ENCODE data around the gene LIX1L. TPM values are rescaled to one million over a fixed set of nuclear protein-coding genes. Genes with fewer than 3 reads are reported as not detected.

LIX1L gene
- total and polyA plus RNA-seq, 2 donors (not counting 3 experiments of a cell fraction or from before 2014, with no cell fraction given): 54.9 to 56.4 TPM

GRCh38 chr1:145982010-145982723 lies 24.4 kb upstream of the LIX1L start:
- no peaks in the 10 kb centered on the region for H3K27me3 ChIP-seq (ENCODE audit: control insufficient read depth in 2 of 2, insufficient read depth in 2 of 2, low read length in 2 of 2)
- no peaks in the 10 kb centered on the region for H3K9me3 ChIP-seq (replicated peaks; ENCODE audit: control insufficient read depth, insufficient read depth, low read length)
- H3K79me2 ChIP-seq (ENCODE audit: control insufficient read depth, insufficient read depth, low read length): no peaks in the 10 kb centered on the region
- ChIA-PET POLR2A (no interaction called here), CTCF (interaction anchor here (1.1 to 20.0 kb wide), 4 partner anchors 11 to 90 kb away, joined by 3 to 496 read pairs (median 46); partner anchors contain the start of genes ANKRD34A, POLR3GL and TXNIP)
- no peak overlapping the region for H3K4me3 ChIP-seq (replicated peaks in 1 of 3; ENCODE audit: insufficient read depth in 1 of 3, low read depth in 1 of 3, low read length in 3 of 3)
- H3K36me3 ChIP-seq (ENCODE audit: control insufficient read depth in 2 of 2, extremely low read depth in 1 of 2, insufficient read depth in 2 of 2, low read length in 2 of 2): no peaks in the 10 kb centered on the region
- no peak overlapping the region for H3K27ac ChIP-seq (ENCODE audit: insufficient read depth, low read depth, low read length)
- no TSS peak for BruUV-seq (replicated peaks)
- dilution Hi-C loops (cut with MboI; ENCODE audit: extremely low pct_ligation_motif_present, low sequenced_read_pairs): no loop called here
- no peaks in the 10 kb centered on the region for H3K9me1 ChIP-seq (replicated peaks; ENCODE audit: control insufficient read depth, extremely low read depth, insufficient read depth, low read length)
- H3K4me2 ChIP-seq (ENCODE audit: insufficient read depth, low read length): no peak overlapping the region
- H4K20me1 ChIP-seq (replicated peaks; ENCODE audit: control insufficient read depth, extremely low read depth, insufficient read depth, low read length): no peaks in the 10 kb centered on the region
- intact Hi-C loops (cut with micrococcal nuclease): no loop called here
- peaks cover 44% of the 10 kb centered on the region for H3K4me1 ChIP-seq (ENCODE audit: control insufficient read depth, extremely low read depth, insufficient read depth, low read length)
- DNase-seq (ENCODE audit: low read depth, low spot score) (peak; percentile 66), FAIRE-seq (no peak)
- no peak overlapping the region for H2AFZ ChIP-seq (ENCODE audit: low read depth, low read length)
- no peak for TF ChIP-seq GATA2 (IDR thresholded peaks at IDR 0.05; ENCODE audit: insufficient read depth, insufficient read length, low read depth, low read length)
- TF ChIP-seq EZH2 (IDR thresholded peaks at IDR 0.05; ENCODE audit: borderline replicate concordance, low read depth, low read length, severe bottlenecking): no peak
- no peak for TF ChIP-seq MYC (IDR thresholded peaks at IDR 0.05; ENCODE audit: low read depth, low read length)
- no peak for TF ChIP-seq JUN (IDR thresholded peaks at IDR 0.05; ENCODE audit: borderline replicate concordance, insufficient read depth, insufficient read length, low read depth)
- no peak for TF ChIP-seq POLR2A (IDR thresholded peaks at IDR 0.05; ENCODE audit: low read depth, low read length)
- TF ChIP-seq POLR2AphosphoS5 (IDR thresholded peaks at IDR 0.05; ENCODE audit: insufficient read depth, low read depth, low read length): no peak
- TF ChIP-seq, protein P1, sequence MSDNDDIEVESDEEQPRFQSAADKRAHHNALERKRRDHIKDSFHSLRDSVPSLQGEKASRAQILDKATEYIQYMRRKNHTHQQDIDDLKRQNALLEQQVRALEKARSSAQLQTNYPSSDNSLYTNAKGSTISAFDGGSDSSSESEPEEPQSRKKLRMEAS (IDR thresholded peaks at IDR 0.05; ENCODE audit: insufficient read depth, insufficient read length): no peak
- no peak for TF ChIP-seq FOS (IDR thresholded peaks at IDR 0.05; ENCODE audit: borderline replicate concordance, insufficient read depth, low read length)
- TF ChIP-seq CTCF (IDR thresholded peaks at IDR 0.05; ENCODE audit: extremely low read depth in 1 of 2, insufficient read depth in 1 of 2, low read depth in 1 of 2, low read length in 2 of 2): no peak
- H3K9ac ChIP-seq (replicated peaks; ENCODE audit: extremely low read depth, insufficient read depth, low read length): no peak overlapping the region
